Measurements from ENCODE around the gene HCFC1R1. TPM values are rescaled to one million over a fixed set of nuclear protein-coding genes. Genes with fewer than 3 reads are reported as not detected.
A peak's percentile ranks its signal among the peaks of the same experiment; 100 is the strongest.

HCFC1R1 gene
- total and polyA plus RNA-seq, 2 of the 8 experiments (the other 6 are each of a cell fraction or from before 2014, with no cell fraction given), result 72.7 to 138 TPM

- Histone ChIP-seq H3K79me2 (ENCODE audit: control insufficient read depth in 1 of 2, insufficient read depth in 2 of 2, low read length in 2 of 2) (no peaks in the 10 kb centered on the region), H3K56ac (replicated peaks; ENCODE audit: insufficient read length, low read depth, low read length) (no peak overlapping the region), H3K4me2 (ENCODE audit: insufficient read depth in 1 of 2, low read depth in 2 of 2, low read length in 2 of 2) (no peak overlapping the region), H4K91ac (replicated peaks; ENCODE audit: insufficient read length, low read length) (no peak overlapping the region), H2BK20ac (ENCODE audit: low read length) (no peak overlapping the region), H4K20me1 (replicated peaks in 1 of 2; ENCODE audit: control insufficient read depth in 1 of 2, insufficient read depth in 2 of 2, low read length in 2 of 2) (peaks cover 4 to 7% of the 10 kb centered on the region in 2 experiments), H4K5ac (ENCODE audit: insufficient read length, low read depth, low read length) (no peak overlapping the region), H2AFZ (ENCODE audit: low read length) (no peak overlapping the region), H3K79me1 (ENCODE audit: low read depth, low read length) (no peaks in the 10 kb centered on the region), H2BK12ac (ENCODE audit: low read depth, low read length) (0 out of 2 replicates have a peak overlapping the region, but pooled peaks have one; percentile 84), H3K4me1 (replicated peaks in 1 of 4; ENCODE audit: control insufficient read depth in 3 of 4, insufficient read depth in 4 of 4, low read length in 3 of 4) (peaks cover 4 to 16% (median 7%) of the 10 kb centered on the region in 4 experiments; a peak in 6 of 7 replicates), H3K23ac (ENCODE audit: insufficient read length) (no peak overlapping the region), H3K14ac (ENCODE audit: insufficient read length) (no peak overlapping the region), H2AK5ac (ENCODE audit: low read depth, low read length) (no peak overlapping the region), H3K27me3 (replicated peaks in 1 of 4; ENCODE audit: control insufficient read depth in 3 of 4, extremely low read depth in 1 of 4, insufficient read depth in 3 of 4, low read length in 3 of 4) (no peaks in the 10 kb centered on the region; a peak in 1 of 7 replicates), H2BK5ac (ENCODE audit: low read depth, low read length) (no peak overlapping the region), H3K18ac (ENCODE audit: extremely low read depth, low read length) (no peak overlapping the region), H3K23me2 (ENCODE audit: low read depth, low read length) (peaks cover 6% of the 10 kb centered on the region; the same call in 1 of the 2 replicates), H4K8ac (ENCODE audit: extremely low read depth, insufficient read depth, low read length) (no peak overlapping the region), H3K4me3 (ENCODE audit: extremely low read depth in 1 of 4, insufficient read depth in 2 of 4, low read depth in 3 of 4, low read length in 4 of 4) (no peak overlapping the region), H3K27ac (ENCODE audit: low read depth, low read length) (no peak overlapping the region), H3K4ac (replicated peaks; ENCODE audit: insufficient read length, low read depth, low read length) (no peak overlapping the region), H3K36me3 (ENCODE audit: control insufficient read depth in 2 of 4, insufficient read depth in 4 of 4, low read length in 3 of 4) (no peaks in the 10 kb centered on the region), H3K9ac (replicated peaks in 1 of 4; ENCODE audit: extremely low read depth in 1 of 4, low read depth in 3 of 4, low read length in 3 of 4) (no peak overlapping the region), H2BK120ac (replicated peaks; ENCODE audit: low read depth, low read length) (no peak overlapping the region), H2BK15ac (ENCODE audit: low read length) (0 out of 2 replicates have a peak overlapping the region, but pooled peaks have one; percentile 14), H3K9me3 (ENCODE audit: insufficient read depth in 2 of 2, low read depth in 1 of 2, low read length in 1 of 2) (no peaks in the 10 kb centered on the region)
- WGBS, 2 experiments (ENCODE audit: extremely low coverage in 1 of 2, insufficient coverage in 1 of 2, insufficient read length in 1 of 2, insufficient replicate concordance in 2 of 2, low coverage in 1 of 2, low lambda C conversion rate in 2 of 2, missing lambda C conversion rate in 1 of 2), result 84% methylated on average over 14 of the region's 14 CpGs; no CpG with 5 or more reads in 1 of the 2 experiments
- ChIA-PET CTCF (ENCODE audit: partially characterized antibody) (interaction anchor here (0.6 to 8.3 kb wide), 19 partner anchors 9 to 99 kb away, joined by 3 to 88 read pairs (median 6); partner anchors contain the start of genes ZNF205, ZNF213 and ZSCAN10), POLR2A (ENCODE audit: partially characterized antibody) (interaction anchor here (1.0 to 12.7 kb wide), 14 partner anchors 8 to 74 kb away, joined by 3 to 140 read pairs (median 5); partner anchors contain the start of genes CLDN6, CLDN9, HCFC1R1 and THOC6)
- FAIRE-seq (no peak), DNase-seq (ENCODE audit: low read depth in 1 of 2, low spot score in 2 of 2) (no peak)
- no peak for TF ChIP-seq SIX5 (IDR thresholded peaks at IDR 0.05; ENCODE audit: low read depth, low read length)
- no peak for TF ChIP-seq BRCA1 (IDR thresholded peaks at IDR 0.05; ENCODE audit: low read depth, low read length)
- no peak for TF ChIP-seq EGR1 (IDR thresholded peaks at IDR 0.05; ENCODE audit: borderline replicate concordance, low read depth, low read length)
- TF ChIP-seq ATF3 (IDR thresholded peaks at IDR 0.05; ENCODE audit: insufficient read depth, low read depth, low read length), result no peak
- no peak for TF ChIP-seq FOSL1 (IDR thresholded peaks at IDR 0.05; ENCODE audit: insufficient read depth, low read depth, low read length)
- TF ChIP-seq CREB1 (IDR thresholded peaks at IDR 0.05), result no peak
- TF ChIP-seq ZNF274 (IDR thresholded peaks at IDR 0.05; ENCODE audit: borderline replicate concordance, extremely low read depth, low read length), result no peak
- no peak for TF ChIP-seq CBX8 (IDR thresholded peaks at IDR 0.05; ENCODE audit: borderline replicate concordance, low read depth, low read length)
Measured at GRCh38 chr16:3060339-3061127, 36.8 kb upstream of the HCFC1R1 start.

Data from H1 (cell line).